AG09319 (cell line): Measurements from ENCODE around the gene GLIS2.

Experiments used
- DNase-seq: peaks from one replicate; pipeline ENCODE4 v3.0.0-alpha.2; 2010; ENCODE audit warnings: low read depth; ENCODE audit errors: extremely low read depth
- TF ChIP-seq, protein P1 (sequence below): IDR thresholded peaks from 2 replicates; pipeline ENCODE4 v1.5.1; 2011; ENCODE audit warnings: low read depth, mild to moderate bottlenecking, inconsistent platforms, low read length, moderate library complexity

The GLIS2 gene

GRCh38 chr16:4354512-4355409 is 38.9 kb downstream of the GLIS2 start:
- DNase-seq: no peak

GRCh38 chr16:4356820-4357219 is 41.0 kb downstream of the GLIS2 start:
- TF ChIP-seq, protein P1, sequence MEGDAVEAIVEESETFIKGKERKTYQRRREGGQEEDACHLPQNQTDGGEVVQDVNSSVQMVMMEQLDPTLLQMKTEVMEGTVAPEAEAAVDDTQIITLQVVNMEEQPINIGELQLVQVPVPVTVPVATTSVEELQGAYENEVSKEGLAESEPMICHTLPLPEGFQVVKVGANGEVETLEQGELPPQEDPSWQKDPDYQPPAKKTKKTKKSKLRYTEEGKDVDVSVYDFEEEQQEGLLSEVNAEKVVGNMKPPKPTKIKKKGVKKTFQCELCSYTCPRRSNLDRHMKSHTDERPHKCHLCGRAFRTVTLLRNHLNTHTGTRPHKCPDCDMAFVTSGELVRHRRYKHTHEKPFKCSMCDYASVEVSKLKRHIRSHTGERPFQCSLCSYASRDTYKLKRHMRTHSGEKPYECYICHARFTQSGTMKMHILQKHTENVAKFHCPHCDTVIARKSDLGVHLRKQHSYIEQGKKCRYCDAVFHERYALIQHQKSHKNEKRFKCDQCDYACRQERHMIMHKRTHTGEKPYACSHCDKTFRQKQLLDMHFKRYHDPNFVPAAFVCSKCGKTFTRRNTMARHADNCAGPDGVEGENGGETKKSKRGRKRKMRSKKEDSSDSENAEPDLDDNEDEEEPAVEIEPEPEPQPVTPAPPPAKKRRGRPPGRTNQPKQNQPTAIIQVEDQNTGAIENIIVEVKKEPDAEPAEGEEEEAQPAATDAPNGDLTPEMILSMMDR: no peak
- no peak for DNase-seq

More at GRCh38 chr16:4354512-4355409, 38.9 kb downstream of the GLIS2 start:
- TF ChIP-seq, protein P1: no peak

- DNase-seq: no peak
- TF ChIP-seq, protein P1: no peak
Observed at GRCh38 chr16:4358236-4358635, 42.4 kb downstream of the GLIS2 start.

GRCh38 chr16:4358831-4359561 is 43.1 kb downstream of the GLIS2 start:
- TF ChIP-seq, protein P1: peak; percentile 91

GRCh38 chr16:4359914-4360313 is 44.0 kb downstream of the GLIS2 start:
- DNase-seq: no peak

More at GRCh38 chr16:4358831-4359561, 43.1 kb downstream of the GLIS2 start:
- DNase-seq: no peak

GRCh38 chr16:4360538-4361021 is 44.7 kb downstream of the GLIS2 start:
- TF ChIP-seq, protein P1: no peak
- DNase-seq: no peak

More at GRCh38 chr16:4359914-4360313, 44.0 kb downstream of the GLIS2 start:
- TF ChIP-seq, protein P1: no peak
